Measurements from ENCODE around the gene LMCD1.

GRCh38 chr3:8597219-8597853, 95.7 kb downstream of the LMCD1 start:
- TF ChIP-seq CTCF (IDR thresholded peaks at IDR 0.05) (no peak), POLR2A (IDR thresholded peaks at IDR 0.05) (no peak)
